SU-DHL-6 (cell line): ENCODE measurements around the gene PCED1A.

Experiments used
- H2AFZ ChIP-seq: fragments of 200-600 bp; sonication (generic); 2 replicates; pipeline ENCODE4 v1.6.1; 2014; ENCODE audit warnings: low read depth, mild to moderate bottlenecking, moderate library complexity, mixed read lengths, antibody characterized with exemption, low read length; ENCODE audit not compliant: severe bottlenecking
- H3F3A ChIP-seq: fragments of 200-600 bp; shearing (Covaris generic); 2 replicates; pipeline ENCODE4 v1.6.0; 2016; ENCODE audit warnings: antibody characterized with exemption, mild to moderate bottlenecking; ENCODE audit not compliant: insufficient read depth
- H3K27ac ChIP-seq: fragments of 200-600 bp; sonication (generic); 2 replicates; pipeline ENCODE4 v1.5.1; 2016; ENCODE audit warnings: low read depth, mild to moderate bottlenecking, low read length, moderate library complexity, mixed read lengths
- H3K27me3 ChIP-seq: fragments of 200-600 bp; sonication (generic), shearing (Covaris generic); 2 replicates; pipeline ENCODE4 v1.6.0; 2014; ENCODE audit warnings: mild to moderate bottlenecking, low read length
- H3K36me3 ChIP-seq: fragments of 200-600 bp; sonication (generic); 2 replicates; pipeline ENCODE4 v1.6.1; 2014; ENCODE audit warnings: mild to moderate bottlenecking, low read length, mixed read lengths
- H3K4me2 ChIP-seq: fragments of 300-600, 200-600 bp; shearing (Covaris generic), sonication (generic); 2 replicates; pipeline ENCODE4 v1.6.0; 2014; ENCODE audit warnings: low read length, low read depth, mild to moderate bottlenecking; ENCODE audit not compliant: poor library complexity, severe bottlenecking
- H3K4me3 ChIP-seq: fragments of 200-600 bp; sonication (generic); 2 replicates; pipeline ENCODE4 v1.5.1; 2014; ENCODE audit warnings: antibody characterized with exemption, low read length, mild to moderate bottlenecking, mixed read lengths; ENCODE audit not compliant: insufficient read depth, poor library complexity, severe bottlenecking
- H3K79me2 ChIP-seq: fragments of 200-600 bp; sonication (generic); 2 replicates; pipeline ENCODE4 v1.6.1; 2014; ENCODE audit warnings: mild to moderate bottlenecking, low read length, moderate library complexity; ENCODE audit not compliant: insufficient read depth
- H3K9ac ChIP-seq: fragments of 200-600 bp; sonication (generic); 2 replicates; pipeline ENCODE4 v1.7.0; 2014; ENCODE audit warnings: mild to moderate bottlenecking, low read length
- H3K9me2 ChIP-seq: fragments of 200-600 bp; sonication (generic); replicated peaks from 2 replicates; pipeline ENCODE4 v1.6.1; 2014; ENCODE audit warnings: low read length; ENCODE audit not compliant: insufficient read depth
- H3K9me3 ChIP-seq: fragments of 200-600 bp; sonication (generic); 2 replicates; pipeline ENCODE4 v1.6.1; 2014; ENCODE audit warnings: low read length, mixed read lengths; ENCODE audit not compliant: insufficient read depth
- H4K20me1 ChIP-seq: fragments of 200-600 bp; sonication (generic); 2 replicates; pipeline ENCODE4 v1.6.1; 2014; ENCODE audit warnings: low read depth, mild to moderate bottlenecking, antibody characterized with exemption, low read length, moderate library complexity, mixed read lengths
- EZH2phosphoT487 ChIP-seq: fragments of 200-600 bp; sonication (generic), shearing (Covaris generic); conservative IDR thresholded peaks from 2 replicates; pipeline ENCODE4 v1.6.1; 2018; ENCODE audit warnings: mild to moderate bottlenecking, antibody characterized with exemption, low read length, moderate library complexity, mixed read lengths
- TF ChIP-seq, protein P1 (sequence below): fragments of 200-600 bp; sonication (generic); IDR thresholded peaks from one replicate; pipeline ENCODE4 v1.5.1; 2017; ENCODE audit warnings: antibody characterized with exemption, mild to moderate bottlenecking, low read length, moderate library complexity; ENCODE audit not compliant: insufficient read depth, poor library complexity, severe bottlenecking

PCED1A gene

DNA sequence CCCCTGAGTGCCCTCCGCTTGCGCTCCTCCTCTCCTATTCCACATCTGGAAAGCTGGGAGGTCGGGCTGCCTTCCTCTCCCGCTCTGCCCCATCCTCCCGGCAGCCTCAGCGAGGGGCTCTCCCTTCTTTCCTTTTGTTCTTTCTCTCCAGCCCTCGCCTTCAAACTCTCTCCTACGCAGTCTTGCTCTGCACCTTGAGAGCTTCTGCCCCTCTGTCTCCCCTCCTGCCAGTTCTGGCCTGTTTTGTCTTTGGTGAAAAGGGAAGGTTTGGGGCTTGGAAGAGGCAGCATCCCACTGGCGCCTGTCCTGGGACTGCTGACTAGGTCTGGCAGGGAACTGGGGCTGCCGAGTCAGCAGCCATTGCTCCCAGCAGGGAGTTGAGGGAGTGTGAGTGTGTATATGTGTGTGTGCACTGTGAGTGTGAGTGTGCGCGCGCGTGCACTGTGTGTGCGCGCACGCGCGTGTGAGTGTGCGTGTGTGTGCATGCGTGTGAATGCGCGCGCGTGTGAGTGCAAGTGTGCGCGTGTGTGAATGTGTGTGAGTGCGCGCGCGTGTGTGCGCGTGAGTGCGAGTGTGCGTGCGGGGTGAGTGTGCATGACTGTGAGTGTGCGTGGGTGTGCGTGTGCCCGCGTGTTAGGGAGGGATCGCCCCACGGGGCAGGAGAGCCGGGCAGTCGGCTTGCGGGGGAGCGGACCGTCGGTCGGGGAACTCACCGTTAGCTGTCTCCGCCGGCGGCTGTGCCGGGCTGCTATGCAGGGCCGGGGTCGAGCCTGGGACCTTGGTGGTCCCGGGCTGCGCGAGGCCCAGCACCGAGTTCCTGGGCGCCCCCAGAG, 40.6 kb downstream of the PCED1A start:
- H3K36me3 ChIP-seq, result no peaks in the 10 kb centered on the region
- no peaks in the 10 kb centered on the region for H4K20me1 ChIP-seq
- no peaks in the 10 kb centered on the region for H3K27me3 ChIP-seq
- H3K4me2 ChIP-seq, result no peak overlapping the region
- no peaks in the 10 kb centered on the region for H3K79me2 ChIP-seq
- H3K4me3 ChIP-seq, result no peak overlapping the region
- H3F3A ChIP-seq, result no peaks in the 10 kb centered on the region
- no peaks in the 10 kb centered on the region for H3K9me2 ChIP-seq
- H3K9me3 ChIP-seq, result no peaks in the 10 kb centered on the region
- TF ChIP-seq EZH2phosphoT487, result no peak
- TF ChIP-seq, protein P1, sequence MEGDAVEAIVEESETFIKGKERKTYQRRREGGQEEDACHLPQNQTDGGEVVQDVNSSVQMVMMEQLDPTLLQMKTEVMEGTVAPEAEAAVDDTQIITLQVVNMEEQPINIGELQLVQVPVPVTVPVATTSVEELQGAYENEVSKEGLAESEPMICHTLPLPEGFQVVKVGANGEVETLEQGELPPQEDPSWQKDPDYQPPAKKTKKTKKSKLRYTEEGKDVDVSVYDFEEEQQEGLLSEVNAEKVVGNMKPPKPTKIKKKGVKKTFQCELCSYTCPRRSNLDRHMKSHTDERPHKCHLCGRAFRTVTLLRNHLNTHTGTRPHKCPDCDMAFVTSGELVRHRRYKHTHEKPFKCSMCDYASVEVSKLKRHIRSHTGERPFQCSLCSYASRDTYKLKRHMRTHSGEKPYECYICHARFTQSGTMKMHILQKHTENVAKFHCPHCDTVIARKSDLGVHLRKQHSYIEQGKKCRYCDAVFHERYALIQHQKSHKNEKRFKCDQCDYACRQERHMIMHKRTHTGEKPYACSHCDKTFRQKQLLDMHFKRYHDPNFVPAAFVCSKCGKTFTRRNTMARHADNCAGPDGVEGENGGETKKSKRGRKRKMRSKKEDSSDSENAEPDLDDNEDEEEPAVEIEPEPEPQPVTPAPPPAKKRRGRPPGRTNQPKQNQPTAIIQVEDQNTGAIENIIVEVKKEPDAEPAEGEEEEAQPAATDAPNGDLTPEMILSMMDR, result no peak
- H2AFZ ChIP-seq, result no peak overlapping the region
- no peak overlapping the region for H3K27ac ChIP-seq
- H3K9ac ChIP-seq, result no peak overlapping the region

DNA sequence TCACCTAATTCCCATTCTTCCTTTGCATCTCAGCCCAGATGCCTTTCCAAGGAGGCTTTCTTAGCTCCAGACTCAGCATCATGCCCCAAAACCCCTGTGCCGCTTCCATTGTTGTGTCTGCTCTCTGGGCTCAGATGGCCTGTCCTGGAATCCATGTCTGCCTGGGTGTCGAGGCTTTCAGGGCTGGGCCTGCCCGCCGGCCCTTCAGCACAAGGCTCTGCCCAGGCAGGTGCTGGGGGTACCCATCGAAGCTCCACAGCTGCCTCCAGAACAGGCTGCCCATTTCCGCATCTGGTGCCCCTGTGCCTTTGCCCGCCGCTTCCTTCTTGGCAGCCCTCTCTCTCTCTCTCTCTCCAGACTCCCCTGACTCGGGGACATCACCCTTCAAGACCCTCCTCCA, 41.2 kb downstream of the PCED1A start:
- Histone ChIP-seq H3K9me3 (no peaks in the 10 kb centered on the region), H3K4me3 (no peak overlapping the region), H3K4me2 (no peak overlapping the region), H3K27ac (no peak overlapping the region), H2AFZ (no peak overlapping the region), H3K9ac (no peak overlapping the region), H3K9me2 (no peaks in the 10 kb centered on the region), H3K36me3 (no peaks in the 10 kb centered on the region), H3K79me2 (no peaks in the 10 kb centered on the region), H4K20me1 (no peaks in the 10 kb centered on the region), H3K27me3 (no peaks in the 10 kb centered on the region), H3F3A (no peaks in the 10 kb centered on the region)
- TF ChIP-seq EZH2phosphoT487, result no peak
- TF ChIP-seq, protein P1, result no peak

GRCh38 chr20:2798814-2799213, 41.6 kb downstream of the PCED1A start:
- no peak overlapping the region for H3K4me2 ChIP-seq
- TF ChIP-seq, protein P1, result no peak
- no peak for TF ChIP-seq EZH2phosphoT487
- H3K4me3 ChIP-seq, result no peak overlapping the region
- H3K27me3 ChIP-seq, result no peaks in the 10 kb centered on the region
- no peaks in the 10 kb centered on the region for H3K36me3 ChIP-seq
- H3K27ac ChIP-seq, result no peak overlapping the region
- H2AFZ ChIP-seq, result no peak overlapping the region
- H3F3A ChIP-seq, result no peaks in the 10 kb centered on the region
- H3K79me2 ChIP-seq, result no peaks in the 10 kb centered on the region
- H3K9me3 ChIP-seq, result no peaks in the 10 kb centered on the region
- H4K20me1 ChIP-seq, result no peaks in the 10 kb centered on the region
- H3K9me2 ChIP-seq, result no peaks in the 10 kb centered on the region
- H3K9ac ChIP-seq, result no peak overlapping the region
